ENCODE measurements around the gene ZNF525. TPM values are rescaled to one million over a fixed set of nuclear protein-coding genes. Genes with fewer than 3 reads are reported as not detected.

ZNF525 gene
- total and polyA plus RNA-seq, 9 of the 15 experiments (the other 6 are each of a cell fraction or from before 2014, with no cell fraction given): 1.5 to 12.0 (median 6.7) TPM

- no peaks in the 10 kb centered on the region for H3K9me1 ChIP-seq (ENCODE audit: control insufficient read depth, insufficient read depth, low read length)
- H3K27ac ChIP-seq (ENCODE audit: extremely low read depth, low read depth, low read length): peak within 1 kb of the TSS; percentile 82
- peak within 1 kb of the TSS; percentile 87 to 92 for H3K9ac ChIP-seq (ENCODE audit: insufficient read depth in 1 of 2, low read depth in 2 of 2, low read length in 2 of 2)
- POLR2A ChIA-PET: interaction anchor here (0.6 to 1.0 kb wide), 4 partner anchors 42 to 240 kb away, joined by 3 to 5 read pairs (median 3); no protein-coding TSS in a partner anchor
- no peaks in the 10 kb centered on the region for H3K27me3 ChIP-seq (ENCODE audit: control insufficient read depth in 2 of 2, insufficient read depth in 2 of 2, low read length in 2 of 2)
- ATAC-seq (peak; percentile 99), FAIRE-seq (peak; percentile 65), DNase-seq (ENCODE audit: extremely low read depth in 1 of 4, low spot score in 3 of 4) (peak; percentile 93 to 97 (median 95))
- peaks cover 4% of the 10 kb centered on the region for H3K9me3 ChIP-seq (replicated peaks; ENCODE audit: control insufficient read depth, insufficient read depth, low read depth, low read length)
- in situ Hi-C loops (cut with MboI): no loop called here
- H3K36me3 ChIP-seq (ENCODE audit: control insufficient read depth, insufficient read depth, low read length): peaks cover 16% of the 10 kb centered on the region; the same call in 1 of the 3 replicates
- H2AFZ ChIP-seq (ENCODE audit: low read depth, low read length): peak within 1 kb of the TSS; percentile 90
- no peaks in the 10 kb centered on the region for H4K20me1 ChIP-seq (replicated peaks; ENCODE audit: control insufficient read depth, insufficient read depth, low read length)
- WGBS (ENCODE audit: insufficient coverage, low coverage, missing lambda C conversion rate): 0% methylated on average over 31 of the region's 58 CpGs
- peak within 1 kb of the TSS; percentile 67 for H3K4me3 ChIP-seq
- no TSS peak for BruUV-seq (replicated peaks)
- H3K79me2 ChIP-seq (ENCODE audit: control insufficient read depth, insufficient read depth, low read length): peaks cover 18% of the 10 kb centered on the region
- peaks cover 8 to 12% of the 10 kb centered on the region in 2 experiments; a peak in 4 of 5 replicates for H3K4me1 ChIP-seq (replicated peaks in 1 of 2; ENCODE audit: control insufficient read depth in 2 of 2, insufficient read depth in 2 of 2, low read length in 2 of 2)
- intact Hi-C loops (cut with micrococcal nuclease): no loop called here
- H3K4me2 ChIP-seq (ENCODE audit: insufficient read depth, low read length): peak within 1 kb of the TSS; percentile 85
- CTCF ChIA-PET (ENCODE audit: low intra/inter-chr PET ratio): no interaction called here
- no peak for TF ChIP-seq HNRNPK (IDR thresholded peaks at IDR 0.05; ENCODE audit: low read depth, low read length, poor library complexity, severe bottlenecking)
- TF ChIP-seq KLF16 (IDR thresholded peaks at IDR 0.05): no peak
- TF ChIP-seq HNRNPUL1 (IDR thresholded peaks at IDR 0.05; ENCODE audit: low read length): no peak
- no peak for TF ChIP-seq COPS2 (conservative IDR thresholded peaks at IDR 0.05)
- no peak for TF ChIP-seq EHMT2 (IDR thresholded peaks at IDR 0.05)
- TF ChIP-seq, protein P1, sequence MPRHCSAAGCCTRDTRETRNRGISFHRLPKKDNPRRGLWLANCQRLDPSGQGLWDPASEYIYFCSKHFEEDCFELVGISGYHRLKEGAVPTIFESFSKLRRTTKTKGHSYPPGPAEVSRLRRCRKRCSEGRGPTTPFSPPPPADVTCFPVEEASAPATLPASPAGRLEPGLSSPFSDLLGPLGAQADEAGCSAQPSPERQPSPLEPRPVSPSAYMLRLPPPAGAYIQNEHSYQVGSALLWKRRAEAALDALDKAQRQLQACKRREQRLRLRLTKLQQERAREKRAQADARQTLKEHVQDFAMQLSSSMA (CRISPR knock-in tag; IDR thresholded peaks at IDR 0.05): no peak
- TF ChIP-seq ZNF589 (CRISPR knock-in tag; IDR thresholded peaks at IDR 0.05; ENCODE audit: low read depth): no peak
- TF ChIP-seq SMARCA4 (IDR thresholded peaks at IDR 0.05): no peak
- no peak for TF ChIP-seq ZNF384 (IDR thresholded peaks at IDR 0.05; ENCODE audit: low read depth, low read length)
- no peak for TF ChIP-seq NCOA4 (IDR thresholded peaks at IDR 0.05; ENCODE audit: partially characterized antibody)
- 0 out of 4 replicates have a peak, but pooled peaks of 1 of the 2 experiments have one; percentile 26 for TF ChIP-seq NONO (IDR thresholded peaks at IDR 0.05; ENCODE audit: low read depth in 2 of 2, low read length in 1 of 2)
- peak; percentile 61 for TF ChIP-seq ASH1L (IDR thresholded peaks at IDR 0.05; ENCODE audit: borderline replicate concordance, low read depth, partially characterized antibody)
- TF ChIP-seq FUS (optimal IDR thresholded peaks at IDR 0.05; ENCODE audit: low read depth, low read length): no peak
- peak; percentile 52 for TF ChIP-seq EP400 (IDR thresholded peaks at IDR 0.05)
- no peak for TF ChIP-seq FOXP1 (CRISPR knock-in tag; IDR thresholded peaks at IDR 0.05)
- TF ChIP-seq SMAD3 (CRISPR knock-in tag; conservative IDR thresholded peaks at IDR 0.05): no peak
- TF ChIP-seq THRAP3 (IDR thresholded peaks at IDR 0.05; ENCODE audit: borderline replicate concordance): no peak
- peak; percentile 60 for TF ChIP-seq TAF1 (IDR thresholded peaks at IDR 0.05; ENCODE audit: control insufficient read depth, extremely low read depth, insufficient read depth, low read length, severe bottlenecking)
- TF ChIP-seq MXI1 (IDR thresholded peaks at IDR 0.05; ENCODE audit: low read depth, low read length): no peak
- no peak for TF ChIP-seq ZC3H11A (IDR thresholded peaks at IDR 0.05; ENCODE audit: low read depth, low read length)
- no peak for TF ChIP-seq OTX1 (CRISPR knock-in tag; IDR thresholded peaks at IDR 0.05)
- TF ChIP-seq ZNF134 (CRISPR knock-in tag; conservative IDR thresholded peaks at IDR 0.05): no peak
- TF ChIP-seq BDP1 (IDR thresholded peaks at IDR 0.05; ENCODE audit: insufficient read depth, insufficient read length): no peak
- TF ChIP-seq MBD2 (IDR thresholded peaks at IDR 0.05; ENCODE audit: borderline replicate concordance, low read depth): peak; percentile 53; the same call in 1 of the 2 replicates
These were observed 29.7 kb downstream of the ZNF525 start, which contains the start of gene ZNF765 for GRCh38 chr19:53394974-53395839. Gene ZNF765 (plus strand): TSS chr19:53395149. CDS start chr19:53398016, 2,867 bp downstream.

Data from K562 (cell line).